Glutamatergic neuron (in vitro differentiated cells): ENCODE measurements around the gene HYCC2. TPM values are rescaled to one million over a fixed set of nuclear protein-coding genes. Genes with fewer than 3 reads are reported as not detected.
"Not testable (repeated sequence)": the region's sequence is repeated elsewhere in the genome, so short reads cannot be mapped to it uniquely, and the experiment has no call there.

ENCODE experiments used
- DNase-seq: peaks from one replicate; pipeline ENCODE4 v3.0.0; 2022
- H3K27ac Mint-ChIP-seq: one replicate; pipeline ENCODE4 v1.8.0; 2020; ENCODE audit warnings: mild to moderate bottlenecking, mixed read lengths, inconsistent platforms; ENCODE audit not compliant: unreplicated experiment
- H3K27me3 Mint-ChIP-seq: one replicate; pipeline ENCODE4 v1.8.0; 2020; ENCODE audit warnings: mild to moderate bottlenecking, moderate library complexity, mixed read lengths, inconsistent platforms; ENCODE audit not compliant: unreplicated experiment
- H3K36me3 Mint-ChIP-seq: one replicate; pipeline ENCODE4 v1.8.0; 2020; ENCODE audit warnings: mild to moderate bottlenecking, mixed read lengths, inconsistent platforms; ENCODE audit not compliant: unreplicated experiment
- H3K4me1 Mint-ChIP-seq: one replicate; pipeline ENCODE4 v1.8.0; 2020; ENCODE audit warnings: mild to moderate bottlenecking, low read depth, mixed read lengths, inconsistent platforms; ENCODE audit not compliant: unreplicated experiment
- H3K4me3 Mint-ChIP-seq: one replicate; pipeline ENCODE4 v1.8.0; 2020; ENCODE audit warnings: mild to moderate bottlenecking, mixed read lengths, inconsistent platforms; ENCODE audit not compliant: unreplicated experiment
- H3K9me3 Mint-ChIP-seq: one replicate; pipeline ENCODE4 v1.8.0; 2020; ENCODE audit warnings: mild to moderate bottlenecking, moderate library complexity, mixed read lengths, inconsistent platforms; ENCODE audit not compliant: unreplicated experiment
- total RNA-seq: library from RNA; stranded (reverse); fragmentation: NEBNext Ultra II Directional; extraction: Animal tissue kit (Norgen Biotek cat#: 25700); gene quantifications from one replicate; pipeline ENCODE4 v1.2.1, GENCODE V29; 2021; ENCODE audit not compliant: unreplicated experiment
- TF ChIP-seq, protein P1 (sequence below): fragments of 200-600 bp; sonication (generic); IDR thresholded peaks from one replicate; pipeline ENCODE4 v1.5.0; 2021; ENCODE audit not compliant: partially characterized antibody, unreplicated experiment

HYCC2 gene
- total RNA-seq, 1 donor from 2014 or later: 32.8 TPM

DNA sequence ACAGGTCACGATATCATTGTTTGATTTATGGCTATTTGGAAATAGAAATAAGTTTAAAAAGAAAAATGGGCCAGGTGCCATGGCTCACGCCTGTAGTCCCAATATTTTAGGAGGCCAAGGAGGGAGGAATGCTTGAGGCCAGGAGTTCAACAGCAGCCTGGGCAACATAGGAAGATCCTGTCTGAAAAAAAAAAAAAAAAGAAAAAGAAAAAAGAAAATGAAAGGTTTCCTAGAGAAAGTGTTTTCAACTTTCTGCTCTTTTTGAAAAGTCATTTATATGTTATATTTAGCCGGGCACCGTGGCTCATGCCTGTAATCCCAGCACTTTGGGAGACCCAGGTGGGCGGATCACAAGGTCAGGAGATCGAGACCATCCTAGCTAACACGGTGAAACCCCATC, 3.5 kb upstream of the HYCC2 start:
- peaks cover 10% of the 10 kb centered on the region for H3K9me3 Mint-ChIP-seq
- H3K4me3 Mint-ChIP-seq: no peak overlapping the region
- peaks cover 12% of the 10 kb centered on the region for H3K27me3 Mint-ChIP-seq
- no peak overlapping the region for H3K27ac Mint-ChIP-seq
- no peak for DNase-seq
- peaks cover 11% of the 10 kb centered on the region for H3K4me1 Mint-ChIP-seq
- TF ChIP-seq, protein P1, sequence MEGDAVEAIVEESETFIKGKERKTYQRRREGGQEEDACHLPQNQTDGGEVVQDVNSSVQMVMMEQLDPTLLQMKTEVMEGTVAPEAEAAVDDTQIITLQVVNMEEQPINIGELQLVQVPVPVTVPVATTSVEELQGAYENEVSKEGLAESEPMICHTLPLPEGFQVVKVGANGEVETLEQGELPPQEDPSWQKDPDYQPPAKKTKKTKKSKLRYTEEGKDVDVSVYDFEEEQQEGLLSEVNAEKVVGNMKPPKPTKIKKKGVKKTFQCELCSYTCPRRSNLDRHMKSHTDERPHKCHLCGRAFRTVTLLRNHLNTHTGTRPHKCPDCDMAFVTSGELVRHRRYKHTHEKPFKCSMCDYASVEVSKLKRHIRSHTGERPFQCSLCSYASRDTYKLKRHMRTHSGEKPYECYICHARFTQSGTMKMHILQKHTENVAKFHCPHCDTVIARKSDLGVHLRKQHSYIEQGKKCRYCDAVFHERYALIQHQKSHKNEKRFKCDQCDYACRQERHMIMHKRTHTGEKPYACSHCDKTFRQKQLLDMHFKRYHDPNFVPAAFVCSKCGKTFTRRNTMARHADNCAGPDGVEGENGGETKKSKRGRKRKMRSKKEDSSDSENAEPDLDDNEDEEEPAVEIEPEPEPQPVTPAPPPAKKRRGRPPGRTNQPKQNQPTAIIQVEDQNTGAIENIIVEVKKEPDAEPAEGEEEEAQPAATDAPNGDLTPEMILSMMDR: no peak
- peaks cover 4% of the 10 kb centered on the region for H3K36me3 Mint-ChIP-seq

- no peak for DNase-seq
- TF ChIP-seq, protein P1: no peak
- Mint-ChIP-seq H3K27ac (no peak overlapping the region), H3K4me3 (peak overlapping the region; percentile 71), H3K4me1 (peaks cover 20% of the 10 kb centered on the region), H3K9me3 (peaks cover 12% of the 10 kb centered on the region), H3K36me3 (peaks cover 4% of the 10 kb centered on the region), H3K27me3 (peaks cover 14% of the 10 kb centered on the region)
Measured at GRCh38 chr2:201073071-201073470, 1.6 kb upstream of the HYCC2 start.

DNA sequence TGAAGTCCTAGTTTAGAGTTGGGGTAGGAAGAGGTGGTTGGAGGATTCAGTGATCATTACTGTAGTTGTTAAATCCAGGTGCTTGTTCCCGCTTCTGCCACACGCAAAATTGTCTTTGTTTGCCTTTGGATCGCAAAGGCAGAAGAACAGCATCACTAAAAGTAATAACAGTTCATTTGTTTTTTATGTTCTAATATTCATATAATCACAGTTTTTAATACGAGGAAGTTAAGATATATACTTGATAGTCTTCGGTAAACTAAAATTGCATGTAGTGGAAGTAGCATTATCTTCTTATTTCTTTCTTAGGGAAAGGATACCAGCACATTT, 695 bp upstream of the HYCC2 start:
- H3K36me3 Mint-ChIP-seq: peaks cover 4% of the 10 kb centered on the region
- DNase-seq: no peak
- TF ChIP-seq, protein P1: no peak
- peak overlapping the region; percentile 99 for H3K4me3 Mint-ChIP-seq
- H3K27me3 Mint-ChIP-seq: peaks cover 14% of the 10 kb centered on the region
- H3K9me3 Mint-ChIP-seq: peaks cover 12% of the 10 kb centered on the region
- H3K4me1 Mint-ChIP-seq: peaks cover 20% of the 10 kb centered on the region
- peak overlapping the region; percentile 99 for H3K27ac Mint-ChIP-seq

- TF ChIP-seq, protein P1: no peak
- Mint-ChIP-seq H3K27me3 (peaks cover 14% of the 10 kb centered on the region), H3K9me3 (peaks cover 12% of the 10 kb centered on the region), H3K36me3 (peaks cover 4% of the 10 kb centered on the region), H3K4me3 (peak overlapping the region; percentile 99), H3K4me1 (peaks cover 20% of the 10 kb centered on the region), H3K27ac (peak overlapping the region; percentile 99)
- no peak for DNase-seq
Measured at GRCh38 chr2:201070948-201071478, 458 bp downstream of the HYCC2 start.

DNA sequence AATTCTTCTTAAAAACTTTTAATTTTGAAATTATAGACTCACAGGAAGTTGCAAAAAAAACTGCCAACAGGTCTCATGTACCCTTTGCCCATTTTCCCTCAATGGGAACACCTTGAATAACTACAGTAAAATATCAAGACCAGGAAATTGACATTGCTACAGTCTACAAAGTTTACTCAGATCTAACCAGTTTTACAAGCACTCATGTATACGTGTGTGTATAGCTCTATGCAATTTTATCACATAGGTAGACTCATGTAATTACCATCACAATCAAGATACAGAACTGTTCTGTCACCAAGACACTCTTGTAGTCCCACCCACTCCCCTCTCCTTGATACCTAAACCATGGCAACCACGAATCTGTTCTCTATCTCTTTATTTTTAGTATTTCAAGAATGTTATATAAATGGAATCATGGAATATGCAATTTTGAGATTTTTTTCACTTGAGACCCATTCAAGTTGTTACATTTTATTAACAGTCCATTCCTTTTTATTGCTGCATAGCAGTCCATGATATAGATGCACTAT, 6.6 kb downstream of the HYCC2 start:
- peaks cover 2% of the 10 kb centered on the region for H3K27me3 Mint-ChIP-seq
- peaks cover 11% of the 10 kb centered on the region for H3K4me1 Mint-ChIP-seq
- no peak overlapping the region for H3K27ac Mint-ChIP-seq
- peaks cover 1% of the 10 kb centered on the region for H3K9me3 Mint-ChIP-seq
- H3K4me3 Mint-ChIP-seq: no peak overlapping the region
- DNase-seq: no peak
- no peaks in the 10 kb centered on the region for H3K36me3 Mint-ChIP-seq
- TF ChIP-seq, protein P1: no peak

- H3K9me3 Mint-ChIP-seq, H3K27ac Mint-ChIP-seq, H3K36me3 Mint-ChIP-seq, H3K27me3 Mint-ChIP-seq, DNase-seq, H3K4me3 Mint-ChIP-seq, H3K4me1 Mint-ChIP-seq: not testable (repeated sequence)
Measured at GRCh38 chr2:201063516-201063915, 8.0 kb downstream of the HYCC2 start.
